ENCODE results near the gene PPP1R11. TPM values are rescaled to one million over a fixed set of nuclear protein-coding genes. Genes with fewer than 3 reads are reported as not detected.

Gene PPP1R11
- total and polyA plus RNA-seq, 2 experiments from 2014 or later: 19.6 to 26.6 TPM

- DNase-seq (ENCODE audit: low spot score) (no peak), ATAC-seq (no peak)
- Histone ChIP-seq H3K79me2 (replicated peaks; ENCODE audit: insufficient read depth) (no peaks in the 10 kb centered on the region), H3K36me3 (ENCODE audit: insufficient read depth) (no peaks in the 10 kb centered on the region), H4K20me1 (replicated peaks; ENCODE audit: insufficient read depth) (no peaks in the 10 kb centered on the region), H3K27me3 (ENCODE audit: insufficient read depth) (no peaks in the 10 kb centered on the region), H2AFZ (no peak overlapping the region), H3K4me3 (no peak overlapping the region), H3K9me2 (ENCODE audit: insufficient read depth) (no peaks in the 10 kb centered on the region), H3F3A (replicated peaks; ENCODE audit: low read depth) (no peaks in the 10 kb centered on the region), H3K4me1 (ENCODE audit: insufficient read depth) (no peaks in the 10 kb centered on the region), H3K4me2 (no peak overlapping the region), H3K27ac (ENCODE audit: low read depth) (no peak overlapping the region)
- no peak overlapping the region for H3K4me3 Mint-ChIP-seq
- no peaks in the 10 kb centered on the region for H3K4me1 Mint-ChIP-seq
- H3K27me3 Mint-ChIP-seq (ENCODE audit: insufficient read depth, low read depth, poor library complexity): no peaks in the 10 kb centered on the region
- TF ChIP-seq STAT1 (IDR thresholded peaks at IDR 0.05; ENCODE audit: unreplicated experiment): no peak
- no peak for TF ChIP-seq EZH2phosphoT487 (IDR thresholded peaks at IDR 0.05; ENCODE audit: unreplicated experiment)
- no peak for TF ChIP-seq ZNF331 (CRISPR knock-in tag; IDR thresholded peaks at IDR 0.05; ENCODE audit: low read depth)
- TF ChIP-seq REST (IDR thresholded peaks at IDR 0.05; ENCODE audit: unreplicated experiment): no peak
- no peak for TF ChIP-seq ZNF114 (CRISPR knock-in tag; IDR thresholded peaks at IDR 0.05)
- no peaks in the 10 kb centered on the region for H3K9me3 Mint-ChIP-seq
- H3K27ac Mint-ChIP-seq: no peak overlapping the region
- no peaks in the 10 kb centered on the region for H3K36me3 Mint-ChIP-seq (ENCODE audit: low read depth)
Measured at GRCh38 chr6:30025186-30025585, 41.8 kb upstream of the PPP1R11 start.

GRCh38 chr6:30029588-30029987, 37.4 kb upstream of the PPP1R11 start:
- ATAC-seq (no peak), DNase-seq (ENCODE audit: low spot score) (no peak)
- Histone ChIP-seq H3K79me2 (replicated peaks; ENCODE audit: insufficient read depth) (no peaks in the 10 kb centered on the region), H4K20me1 (replicated peaks; ENCODE audit: insufficient read depth) (no peaks in the 10 kb centered on the region), H2AFZ (no peak overlapping the region), H3K27me3 (ENCODE audit: insufficient read depth) (no peaks in the 10 kb centered on the region), H3K4me2 (no peak overlapping the region), H3K9me2 (ENCODE audit: insufficient read depth) (no peaks in the 10 kb centered on the region), H3K4me1 (ENCODE audit: insufficient read depth) (no peaks in the 10 kb centered on the region), H3F3A (replicated peaks; ENCODE audit: low read depth) (no peaks in the 10 kb centered on the region), H3K36me3 (ENCODE audit: insufficient read depth) (no peaks in the 10 kb centered on the region), H3K27ac (ENCODE audit: low read depth) (no peak overlapping the region), H3K4me3 (no peak overlapping the region)
- Mint-ChIP-seq H3K4me1 (no peaks in the 10 kb centered on the region), H3K36me3 (ENCODE audit: low read depth) (no peaks in the 10 kb centered on the region), H3K4me3 (no peak overlapping the region), H3K27ac (no peak overlapping the region), H3K9me3 (no peaks in the 10 kb centered on the region), H3K27me3 (ENCODE audit: insufficient read depth, low read depth, poor library complexity) (no peaks in the 10 kb centered on the region)
- TF ChIP-seq ZNF331 (CRISPR knock-in tag; IDR thresholded peaks at IDR 0.05; ENCODE audit: low read depth) (no peak), ZNF462 (CRISPR knock-in tag; IDR thresholded peaks at IDR 0.05) (no peak), STAT1 (IDR thresholded peaks at IDR 0.05; ENCODE audit: unreplicated experiment) (no peak), NANOG (IDR thresholded peaks at IDR 0.05; ENCODE audit: borderline replicate concordance) (no peak), POLR2AphosphoS5 (IDR thresholded peaks at IDR 0.05; ENCODE audit: low read depth) (no peak), JUNB (IDR thresholded peaks at IDR 0.05; ENCODE audit: unreplicated experiment) (no peak), REST (IDR thresholded peaks at IDR 0.05; ENCODE audit: unreplicated experiment) (no peak), EZH2phosphoT487 (IDR thresholded peaks at IDR 0.05; ENCODE audit: unreplicated experiment) (no peak)
